ENCODE data around the gene AMH. TPM values are rescaled to one million over a fixed set of nuclear protein-coding genes. Genes with fewer than 3 reads are reported as not detected.
A peak's percentile ranks its signal among the peaks of the same experiment; 100 is the strongest.

Gene AMH
- total and polyA plus RNA-seq, 2 of the 13 experiments (the other 11 are each of a cell fraction or from before 2014, with no cell fraction given), result 0.03 to 0.18 TPM

GRCh38 chr19:2242092-2242537, 7.0 kb upstream of the AMH start:
- in situ Hi-C loops (cut with HindIII; ENCODE audit: extremely low pct_ligation_motif_present, low pct_unique_long_range_greater_than_20kb) (no loop called here), intact Hi-C loops (cut with micrococcal nuclease; ENCODE audit: unreplicated experiment) (no loop called here)
- no peak overlapping the region for H2AFZ ChIP-seq (ENCODE audit: low read length)
- BruUV-seq (replicated peaks), result no TSS peak
- ChIA-PET POLR2A (interaction anchor here (1.4 to 5.8 kb wide), 3 partner anchors 11 to 25 kb away, joined by 4 to 35 read pairs (median 9); no protein-coding TSS in a partner anchor), CTCF (ENCODE audit: low intra/inter-chr PET ratio, low total read pairs) (interaction anchor here (1.4 kb wide), 1 partner anchor 74 kb away, joined by 5 read pairs; no protein-coding TSS in a partner anchor)
- WGBS (ENCODE audit: low lambda C conversion rate), result 20% methylated on average over 7 of the region's 12 CpGs
- peaks cover 25 to 43% of the 10 kb centered on the region in 2 experiments; a peak in 4 of 5 replicates for H3K36me3 ChIP-seq (replicated peaks in 1 of 2; ENCODE audit: control insufficient read depth in 1 of 2, insufficient read depth in 2 of 2, low read length in 2 of 2)
- peak; percentile 60 for FAIRE-seq
- peaks cover 51% of the 10 kb centered on the region for H4K20me1 ChIP-seq (ENCODE audit: insufficient read depth, low read length)
- no peaks in the 10 kb centered on the region for H3K9me3 ChIP-seq (ENCODE audit: low read length)
- peak overlapping the region; percentile 58 for H3K27ac ChIP-seq (ENCODE audit: extremely low read length, insufficient read depth, low read length)
- peak; percentile 77 for DNase-seq (ENCODE audit: low spot score)
- H3K4me1 ChIP-seq (ENCODE audit: insufficient read depth, low read length), result peaks cover 71% of the 10 kb centered on the region
- peak overlapping the region; percentile 98 for H3K4me2 ChIP-seq (ENCODE audit: low read depth, low read length)
- H3K79me2 ChIP-seq (ENCODE audit: insufficient read depth, low read length), result peaks cover 67% of the 10 kb centered on the region
- peak overlapping the region; percentile 18 for H3K9ac ChIP-seq (ENCODE audit: insufficient read depth, low read depth, low read length)
- peak overlapping the region in 1 of 3 experiments; percentile 45; a peak in 1 of 6 replicates for H3K4me3 ChIP-seq (replicated peaks in 1 of 3; ENCODE audit: insufficient read depth in 1 of 3, low read depth in 2 of 3, low read length in 3 of 3)
- H3K27me3 ChIP-seq (ENCODE audit: control insufficient read depth in 1 of 2, insufficient read depth in 2 of 2, low read length in 2 of 2), result no peaks in the 10 kb centered on the region
- peak; percentile 81 for ATAC-seq
- TF ChIP-seq, protein P1, sequence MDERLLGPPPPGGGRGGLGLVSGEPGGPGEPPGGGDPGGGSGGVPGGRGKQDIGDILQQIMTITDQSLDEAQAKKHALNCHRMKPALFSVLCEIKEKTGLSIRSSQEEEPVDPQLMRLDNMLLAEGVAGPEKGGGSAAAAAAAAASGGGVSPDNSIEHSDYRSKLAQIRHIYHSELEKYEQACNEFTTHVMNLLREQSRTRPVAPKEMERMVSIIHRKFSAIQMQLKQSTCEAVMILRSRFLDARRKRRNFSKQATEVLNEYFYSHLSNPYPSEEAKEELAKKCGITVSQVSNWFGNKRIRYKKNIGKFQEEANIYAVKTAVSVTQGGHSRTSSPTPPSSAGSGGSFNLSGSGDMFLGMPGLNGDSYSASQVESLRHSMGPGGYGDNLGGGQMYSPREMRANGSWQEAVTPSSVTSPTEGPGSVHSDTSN (CRISPR knock-in tag; IDR thresholded peaks at IDR 0.05), result no peak
- TF ChIP-seq, protein P2, sequence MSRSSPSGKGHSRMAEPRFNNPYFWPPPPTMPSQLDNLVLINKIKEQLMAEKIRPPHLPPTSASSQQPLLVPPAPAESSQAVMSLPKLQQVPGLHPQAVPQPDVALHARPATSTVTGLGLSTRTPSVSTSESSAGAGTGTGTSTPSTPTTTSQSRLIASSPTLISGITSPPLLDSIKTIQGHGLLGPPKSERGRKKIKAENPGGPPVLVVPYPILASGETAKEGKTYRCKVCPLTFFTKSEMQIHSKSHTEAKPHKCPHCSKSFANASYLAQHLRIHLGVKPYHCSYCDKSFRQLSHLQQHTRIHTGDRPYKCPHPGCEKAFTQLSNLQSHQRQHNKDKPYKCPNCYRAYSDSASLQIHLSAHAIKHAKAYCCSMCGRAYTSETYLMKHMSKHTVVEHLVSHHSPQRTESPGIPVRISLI (CRISPR knock-in tag; IDR thresholded peaks at IDR 0.05; ENCODE audit: borderline replicate concordance), result no peak
- TF ChIP-seq JDP2 (CRISPR knock-in tag; IDR thresholded peaks at IDR 0.05; ENCODE audit: borderline replicate concordance) (no peak), ZBTB42 (CRISPR knock-in tag; IDR thresholded peaks at IDR 0.05) (no peak), ZNF407 (CRISPR knock-in tag; IDR thresholded peaks at IDR 0.05; ENCODE audit: not compliant biosample characterization) (no peak), ZNF747 (CRISPR knock-in tag; IDR thresholded peaks at IDR 0.05; ENCODE audit: borderline replicate concordance) (no peak), ZNF24 (IDR thresholded peaks at IDR 0.05) (no peak)
- TF ChIP-seq, protein P3, sequence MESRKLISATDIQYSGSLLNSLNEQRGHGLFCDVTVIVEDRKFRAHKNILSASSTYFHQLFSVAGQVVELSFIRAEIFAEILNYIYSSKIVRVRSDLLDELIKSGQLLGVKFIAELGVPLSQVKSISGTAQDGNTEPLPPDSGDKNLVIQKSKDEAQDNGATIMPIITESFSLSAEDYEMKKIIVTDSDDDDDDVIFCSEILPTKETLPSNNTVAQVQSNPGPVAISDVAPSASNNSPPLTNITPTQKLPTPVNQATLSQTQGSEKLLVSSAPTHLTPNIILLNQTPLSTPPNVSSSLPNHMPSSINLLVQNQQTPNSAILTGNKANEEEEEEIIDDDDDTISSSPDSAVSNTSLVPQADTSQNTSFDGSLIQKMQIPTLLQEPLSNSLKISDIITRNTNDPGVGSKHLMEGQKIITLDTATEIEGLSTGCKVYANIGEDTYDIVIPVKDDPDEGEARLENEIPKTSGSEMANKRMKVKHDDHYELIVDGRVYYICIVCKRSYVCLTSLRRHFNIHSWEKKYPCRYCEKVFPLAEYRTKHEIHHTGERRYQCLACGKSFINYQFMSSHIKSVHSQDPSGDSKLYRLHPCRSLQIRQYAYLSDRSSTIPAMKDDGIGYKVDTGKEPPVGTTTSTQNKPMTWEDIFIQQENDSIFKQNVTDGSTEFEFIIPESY (CRISPR knock-in tag; IDR thresholded peaks at IDR 0.05), result no peak

Measured in HepG2 (cell line).